ENCODE measurements around the gene DDAH1. TPM values are rescaled to one million over a fixed set of nuclear protein-coding genes. Genes with fewer than 3 reads are reported as not detected.

The DDAH1 gene
- total and polyA plus RNA-seq, 12 donors = 2.4 to 84.5 (median 58.4) TPM

DNA sequence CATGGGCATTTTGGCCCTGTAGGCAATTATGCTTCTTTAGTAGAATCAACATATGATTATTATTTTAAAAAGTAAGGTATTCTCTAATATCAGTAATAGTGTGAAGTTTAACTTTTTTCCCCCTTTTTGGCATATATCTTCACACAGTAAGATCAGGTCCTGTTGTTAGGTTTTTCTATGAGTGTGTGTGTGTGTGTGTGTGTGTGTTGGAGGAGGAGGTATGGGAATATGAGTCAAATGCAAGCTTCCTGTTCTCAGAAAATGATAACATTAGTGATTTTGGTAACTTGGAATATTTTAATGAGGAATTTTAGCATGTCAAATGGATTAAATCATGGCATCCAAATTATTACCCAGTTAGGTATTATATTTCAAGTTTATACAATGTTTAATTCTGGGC lies 122.8 kb downstream of the DDAH1 start:
- H3K27me3 ChIP-seq = no peaks in the 10 kb centered on the region
- H3K9me3 ChIP-seq (replicated peaks in 1 of 3) = no peaks in the 10 kb centered on the region
- H3K4me1 ChIP-seq (replicated peaks in 1 of 2) = peaks cover 0 to 17% of the 10 kb centered on the region in 2 donors
- H3K36me3 ChIP-seq (replicated peaks in 1 of 2) = no peaks in the 10 kb centered on the region
- TF ChIP-seq POLR2A (IDR thresholded peaks at IDR 0.05) = no peak
- TF ChIP-seq, protein P1, sequence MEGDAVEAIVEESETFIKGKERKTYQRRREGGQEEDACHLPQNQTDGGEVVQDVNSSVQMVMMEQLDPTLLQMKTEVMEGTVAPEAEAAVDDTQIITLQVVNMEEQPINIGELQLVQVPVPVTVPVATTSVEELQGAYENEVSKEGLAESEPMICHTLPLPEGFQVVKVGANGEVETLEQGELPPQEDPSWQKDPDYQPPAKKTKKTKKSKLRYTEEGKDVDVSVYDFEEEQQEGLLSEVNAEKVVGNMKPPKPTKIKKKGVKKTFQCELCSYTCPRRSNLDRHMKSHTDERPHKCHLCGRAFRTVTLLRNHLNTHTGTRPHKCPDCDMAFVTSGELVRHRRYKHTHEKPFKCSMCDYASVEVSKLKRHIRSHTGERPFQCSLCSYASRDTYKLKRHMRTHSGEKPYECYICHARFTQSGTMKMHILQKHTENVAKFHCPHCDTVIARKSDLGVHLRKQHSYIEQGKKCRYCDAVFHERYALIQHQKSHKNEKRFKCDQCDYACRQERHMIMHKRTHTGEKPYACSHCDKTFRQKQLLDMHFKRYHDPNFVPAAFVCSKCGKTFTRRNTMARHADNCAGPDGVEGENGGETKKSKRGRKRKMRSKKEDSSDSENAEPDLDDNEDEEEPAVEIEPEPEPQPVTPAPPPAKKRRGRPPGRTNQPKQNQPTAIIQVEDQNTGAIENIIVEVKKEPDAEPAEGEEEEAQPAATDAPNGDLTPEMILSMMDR (IDR thresholded peaks at IDR 0.05) = no peak
- H3K27ac ChIP-seq = no peak overlapping the region
- no peak overlapping the region for H3K4me3 ChIP-seq
- no peak for DNase-seq
- intact Hi-C loops (cut with DNase I) = no loop called here

DNA sequence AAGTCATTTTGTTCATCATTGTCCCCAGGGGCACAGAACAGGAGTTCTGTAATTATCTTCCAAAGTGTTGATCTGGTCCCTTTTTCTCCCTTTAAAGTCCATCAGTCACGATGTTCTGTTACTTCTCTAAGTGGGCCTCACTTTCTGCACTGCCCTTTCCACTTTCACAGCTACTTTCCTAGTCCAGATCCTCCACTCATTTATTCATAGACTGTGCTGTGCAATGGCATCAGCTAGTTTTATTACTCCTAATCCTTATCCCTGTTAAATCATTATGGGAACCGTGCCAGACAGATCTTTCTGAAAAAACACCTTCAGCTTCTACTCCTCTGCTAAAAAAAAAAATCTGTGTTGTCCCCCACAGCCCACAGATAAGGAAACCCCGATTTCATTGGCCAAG lies 124.5 kb downstream of the DDAH1 start:
- TF ChIP-seq, protein P1 (IDR thresholded peaks at IDR 0.05) = no peak
- no peak for TF ChIP-seq POLR2A (IDR thresholded peaks at IDR 0.05)
- WGBS, 4 donors = 67 to 82% (median 73%) methylated on average over 3 of the region's 3 CpGs
- no peaks in the 10 kb centered on the region for H3K9me3 ChIP-seq (replicated peaks in 1 of 3)
- no peak overlapping the region for H3K27ac ChIP-seq
- H3K4me1 ChIP-seq (replicated peaks in 1 of 2) = peaks cover 0 to 17% of the 10 kb centered on the region in 2 donors
- no peak for DNase-seq
- H3K36me3 ChIP-seq (replicated peaks in 1 of 2) = no peaks in the 10 kb centered on the region
- intact Hi-C loops (cut with DNase I) = no loop called here
- no peak overlapping the region for H3K4me3 ChIP-seq
- no peaks in the 10 kb centered on the region for H3K27me3 ChIP-seq

DNA sequence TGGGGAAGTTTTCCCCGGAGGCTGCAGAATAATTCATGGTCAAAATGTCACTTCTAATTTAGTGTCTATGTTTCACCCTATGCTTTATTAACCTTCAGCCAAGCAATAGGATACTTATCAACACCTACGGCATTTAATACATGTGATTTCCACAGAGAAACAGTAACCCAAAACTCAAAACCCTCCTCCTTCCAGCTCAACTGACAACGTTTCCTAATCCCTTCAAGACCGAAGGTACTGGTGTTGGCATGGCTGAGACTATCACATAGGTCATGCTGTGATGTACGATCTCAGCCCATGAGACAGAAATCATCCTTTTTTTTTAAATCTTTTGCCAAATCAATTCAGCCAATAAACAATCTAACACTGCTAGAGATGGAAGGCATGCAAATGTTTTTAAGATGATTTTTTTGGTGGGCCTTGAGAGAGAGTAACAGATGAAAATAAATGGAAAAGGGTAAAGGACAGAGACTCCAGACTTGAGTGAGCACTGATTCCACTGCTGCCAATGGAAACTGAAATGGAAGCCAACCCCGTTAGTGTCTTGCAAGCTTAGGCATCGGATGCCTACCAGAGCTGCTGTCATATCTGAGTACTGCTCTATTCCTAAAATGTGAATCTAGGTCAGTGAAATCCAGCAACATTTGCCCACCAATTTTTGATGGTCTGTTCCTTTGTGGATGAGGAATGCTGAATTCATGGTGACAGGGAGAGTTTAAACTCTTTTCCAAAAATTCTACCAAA lies 125.1 kb downstream of the DDAH1 start:
- Histone ChIP-seq H3K36me3 (replicated peaks in 1 of 2) (no peaks in the 10 kb centered on the region), H3K4me3 (no peak overlapping the region), H3K27me3 (no peaks in the 10 kb centered on the region), H3K9me3 (replicated peaks in 1 of 3) (no peaks in the 10 kb centered on the region), H3K4me1 (replicated peaks in 1 of 2) (peaks cover 0 to 17% of the 10 kb centered on the region in 2 donors), H3K27ac (peak overlapping the region in 1 of 5 donors; percentile 25)
- 57 to 90% (median 72%) methylated on average over 7 of the region's 7 CpGs for WGBS, 4 donors
- intact Hi-C loops (cut with DNase I) = no loop called here
- DNase-seq = no peak
- TF ChIP-seq, protein P1 (IDR thresholded peaks at IDR 0.05) = no peak
- no peak for TF ChIP-seq POLR2A (IDR thresholded peaks at IDR 0.05)

DNA sequence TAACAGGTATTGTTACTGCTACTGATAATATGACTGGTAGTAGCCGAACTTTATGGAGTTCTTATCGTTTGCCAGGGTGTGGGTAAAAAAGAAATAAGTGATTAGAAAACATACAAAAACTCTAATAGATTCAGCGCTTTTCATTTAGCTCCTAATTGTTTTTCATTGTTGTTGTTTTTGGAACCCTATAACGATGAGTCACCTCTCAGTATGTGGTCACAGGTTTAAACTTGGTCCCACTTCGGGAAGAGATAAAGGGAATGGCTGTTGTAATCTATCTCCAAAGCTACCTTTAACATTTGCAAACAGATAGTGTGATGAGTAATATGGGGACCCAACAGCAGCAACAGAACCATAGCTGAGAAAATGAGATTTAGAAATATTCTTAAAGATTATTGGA lies 125.9 kb downstream of the DDAH1 start:
- Histone ChIP-seq H3K4me1 (replicated peaks in 1 of 2) (peaks cover 0 to 15% of the 10 kb centered on the region in 2 donors), H3K27ac (peak overlapping the region in 1 of 5 donors; percentile 25), H3K4me3 (no peak overlapping the region), H3K9me3 (replicated peaks in 1 of 3) (no peaks in the 10 kb centered on the region), H3K36me3 (replicated peaks in 1 of 2) (no peaks in the 10 kb centered on the region), H3K27me3 (no peaks in the 10 kb centered on the region)
- 50 to 74% (median 59%) methylated on average over 5 of the region's 5 CpGs for WGBS, 4 donors
- intact Hi-C loops (cut with DNase I) = no loop called here
- no peak for TF ChIP-seq POLR2A (IDR thresholded peaks at IDR 0.05)
- TF ChIP-seq, protein P1 (IDR thresholded peaks at IDR 0.05) = no peak
- DNase-seq = peak in 1 of 7 donors; percentile 32
